AG10803 (cell line): ENCODE results near the gene TIGIT.
"Not testable (repeated sequence)": the region's sequence is repeated elsewhere in the genome, so short reads cannot be mapped to it uniquely, and the experiment has no call there.

Source experiments
- DNase-seq: peaks from one replicate; pipeline ENCODE4 v3.0.0; 2010; ENCODE audit warnings: low read depth
- H3K4me3 ChIP-seq: 2 replicates; pipeline ENCODE4 v1.5.1; 2011; ENCODE audit warnings: mild to moderate bottlenecking, low read length, control low read depth
- TF ChIP-seq, protein P1 (sequence below): conservative IDR thresholded peaks from 2 replicates; pipeline ENCODE4 v1.5.1; 2011; ENCODE audit warnings: mild to moderate bottlenecking, low read length, control low read depth, inconsistent platforms

TIGIT gene

DNA sequence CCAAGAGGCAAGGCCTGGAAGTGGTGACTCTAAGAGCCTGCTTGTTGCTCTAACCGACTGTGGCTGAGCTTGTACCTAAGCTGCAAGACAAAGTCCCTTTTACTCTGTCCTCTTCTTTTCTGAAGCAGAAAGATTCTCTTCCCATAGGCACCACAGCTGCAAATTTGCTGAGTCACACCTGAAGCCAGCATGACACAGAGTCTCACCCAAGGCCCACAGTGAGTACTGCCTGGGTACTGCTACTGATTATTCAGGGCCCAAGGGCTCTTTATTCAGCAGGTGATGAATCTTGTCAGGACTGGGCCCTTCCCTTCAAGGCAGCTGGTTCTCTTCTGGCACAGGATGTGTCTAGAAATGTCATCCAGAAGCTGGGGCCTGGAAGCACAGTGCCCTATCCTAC is 18.9 kb upstream of the TIGIT start:
- DNase-seq: peak; percentile 47
- no peak overlapping the region for H3K4me3 ChIP-seq
- TF ChIP-seq, protein P1, sequence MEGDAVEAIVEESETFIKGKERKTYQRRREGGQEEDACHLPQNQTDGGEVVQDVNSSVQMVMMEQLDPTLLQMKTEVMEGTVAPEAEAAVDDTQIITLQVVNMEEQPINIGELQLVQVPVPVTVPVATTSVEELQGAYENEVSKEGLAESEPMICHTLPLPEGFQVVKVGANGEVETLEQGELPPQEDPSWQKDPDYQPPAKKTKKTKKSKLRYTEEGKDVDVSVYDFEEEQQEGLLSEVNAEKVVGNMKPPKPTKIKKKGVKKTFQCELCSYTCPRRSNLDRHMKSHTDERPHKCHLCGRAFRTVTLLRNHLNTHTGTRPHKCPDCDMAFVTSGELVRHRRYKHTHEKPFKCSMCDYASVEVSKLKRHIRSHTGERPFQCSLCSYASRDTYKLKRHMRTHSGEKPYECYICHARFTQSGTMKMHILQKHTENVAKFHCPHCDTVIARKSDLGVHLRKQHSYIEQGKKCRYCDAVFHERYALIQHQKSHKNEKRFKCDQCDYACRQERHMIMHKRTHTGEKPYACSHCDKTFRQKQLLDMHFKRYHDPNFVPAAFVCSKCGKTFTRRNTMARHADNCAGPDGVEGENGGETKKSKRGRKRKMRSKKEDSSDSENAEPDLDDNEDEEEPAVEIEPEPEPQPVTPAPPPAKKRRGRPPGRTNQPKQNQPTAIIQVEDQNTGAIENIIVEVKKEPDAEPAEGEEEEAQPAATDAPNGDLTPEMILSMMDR: no peak

DNA sequence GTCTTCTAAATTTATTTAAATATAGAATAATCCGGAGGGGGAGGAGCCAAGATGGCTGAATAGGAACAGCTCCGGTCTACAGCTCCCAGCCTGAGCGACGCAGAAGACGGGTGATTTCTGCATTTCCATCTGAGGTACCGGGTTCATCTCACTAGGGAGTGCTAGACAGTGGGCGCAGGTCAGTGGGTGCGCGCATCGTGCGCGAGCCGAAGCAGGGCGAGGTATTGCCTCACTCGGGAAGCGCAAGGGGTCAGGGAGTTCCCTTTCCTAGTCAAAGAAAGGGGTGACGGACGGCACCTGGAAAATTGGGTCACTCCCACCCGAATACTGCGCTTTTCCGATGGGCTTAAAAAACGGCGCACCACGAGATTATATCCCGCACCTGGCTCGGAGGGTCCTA is 17.0 kb upstream of the TIGIT start:
- not testable (repeated sequence) for DNase-seq, H3K4me3 ChIP-seq

DNA sequence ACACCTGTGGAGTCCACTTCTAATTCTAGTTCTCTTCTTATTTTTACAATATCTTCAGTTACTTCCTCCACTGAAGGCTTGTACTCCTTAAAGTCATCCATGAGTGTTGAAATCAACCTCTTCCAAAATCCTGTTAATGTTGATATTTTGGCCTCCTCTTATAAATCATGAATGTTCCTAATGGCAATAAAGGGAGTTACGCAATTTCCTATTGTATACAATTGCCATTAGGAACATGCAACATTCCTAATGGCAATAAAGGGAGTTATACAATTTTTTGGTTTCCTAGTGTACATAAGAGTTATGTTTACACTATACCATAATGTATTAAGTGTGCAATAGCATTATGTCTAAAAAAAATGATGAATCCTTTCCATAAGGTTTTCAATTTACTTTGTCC is 9.2 kb upstream of the TIGIT start:
- H3K4me3 ChIP-seq: no peak overlapping the region
- no peak for DNase-seq
- TF ChIP-seq, protein P1: no peak

DNA sequence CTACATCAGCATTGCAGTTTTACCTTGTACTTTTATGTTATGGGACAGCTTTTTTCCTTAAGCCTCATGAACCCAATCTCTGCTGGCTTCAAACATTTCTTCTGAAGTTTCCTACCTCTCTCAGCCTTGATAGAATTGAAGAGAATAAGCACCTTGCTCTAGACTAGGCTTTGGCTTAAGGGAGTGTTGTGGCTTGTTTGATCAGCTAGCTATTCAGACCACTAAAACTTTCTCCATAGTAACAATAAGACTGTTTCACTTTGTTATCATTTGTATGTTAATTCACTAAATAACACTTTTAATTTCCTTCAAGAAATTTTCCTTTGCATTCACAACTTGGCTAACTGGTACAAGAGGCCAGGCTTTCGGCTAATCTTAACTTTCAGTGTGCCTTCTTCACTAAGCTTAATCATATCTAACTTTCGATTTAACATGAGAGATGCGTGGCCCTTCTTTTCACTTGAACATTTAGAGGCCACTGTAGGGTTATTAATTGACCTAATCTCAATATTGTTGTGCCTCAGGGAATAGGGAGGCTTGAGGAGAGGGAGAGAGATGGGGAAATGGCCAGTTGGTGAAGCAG is 8.1 kb upstream of the TIGIT start:
- TF ChIP-seq, protein P1: no peak

DNA sequence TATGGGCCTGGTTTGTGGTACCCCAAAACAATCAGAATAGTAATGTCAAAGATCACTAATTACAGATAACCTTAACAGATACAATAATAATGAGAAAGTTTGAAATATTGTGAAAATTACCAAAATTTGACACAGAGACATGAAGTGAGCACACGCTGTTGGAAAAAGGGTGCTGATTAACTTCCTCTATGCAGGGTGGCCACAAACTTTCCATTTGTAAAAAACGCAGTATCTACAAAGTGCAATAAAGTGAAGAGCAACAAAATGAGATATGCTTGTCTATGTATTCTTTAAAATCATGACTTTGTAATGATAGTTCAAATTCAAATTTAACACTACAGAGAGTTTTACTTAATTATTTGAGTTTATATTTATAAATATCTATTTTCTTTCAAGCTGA is 7.6 kb upstream of the TIGIT start:
- no peak for DNase-seq
- H3K4me3 ChIP-seq: no peak overlapping the region
- TF ChIP-seq, protein P1: no peak

More for the DNA sequence above, 8.1 kb upstream of the TIGIT start:
- DNase-seq: no peak
- H3K4me3 ChIP-seq: no peak overlapping the region

DNA sequence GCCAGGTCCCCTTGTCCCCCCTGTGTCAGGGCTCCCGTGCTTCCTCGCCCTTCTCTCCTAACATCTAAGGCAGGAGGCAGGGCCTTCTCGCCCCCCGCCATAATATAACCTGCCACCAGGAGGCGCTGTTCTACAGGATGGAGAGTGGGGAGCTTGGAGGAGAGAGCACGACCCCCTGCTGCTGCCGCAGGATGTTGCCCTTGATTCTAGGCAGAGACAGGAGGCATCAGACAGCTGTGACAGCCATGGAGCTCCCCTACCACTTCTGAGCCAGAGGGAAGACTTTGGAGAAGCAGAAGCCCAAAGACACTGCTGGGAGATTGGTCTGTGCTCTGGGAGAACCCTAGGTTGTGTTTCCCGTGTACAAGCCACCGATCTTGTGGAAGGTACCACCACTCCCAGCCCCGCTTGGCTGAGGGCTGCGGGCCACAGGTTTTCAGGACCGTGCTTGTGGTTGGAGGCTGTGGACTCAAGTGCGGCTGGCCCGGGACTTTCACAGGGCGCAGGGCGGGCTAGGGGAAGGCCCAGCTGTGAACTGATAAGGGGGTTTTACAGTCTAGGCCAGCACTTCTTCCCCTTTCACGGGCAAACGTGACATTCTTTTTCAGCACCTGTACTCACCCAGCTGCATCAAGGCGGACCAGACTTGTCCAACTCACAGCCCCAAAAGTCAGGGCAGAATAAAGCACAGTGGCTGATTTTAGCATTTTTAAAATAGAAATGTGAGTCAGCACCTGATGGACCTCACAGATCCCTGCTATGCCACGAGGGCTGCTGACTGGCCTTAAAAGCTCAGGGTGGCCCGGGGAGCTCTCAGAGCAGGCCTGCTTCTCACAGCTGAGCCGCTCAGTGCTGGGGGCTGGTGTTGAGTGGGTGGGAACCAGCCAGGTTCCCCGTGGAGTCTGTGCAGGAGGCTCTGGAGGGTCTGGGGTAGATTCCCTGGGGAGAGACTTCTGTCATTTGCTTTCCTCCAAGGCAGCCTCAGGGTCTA is 2.6 kb upstream of the TIGIT start:
- TF ChIP-seq, protein P1: peak; percentile 66
- DNase-seq: peak; percentile 42
- H3K4me3 ChIP-seq: no peak overlapping the region

DNA sequence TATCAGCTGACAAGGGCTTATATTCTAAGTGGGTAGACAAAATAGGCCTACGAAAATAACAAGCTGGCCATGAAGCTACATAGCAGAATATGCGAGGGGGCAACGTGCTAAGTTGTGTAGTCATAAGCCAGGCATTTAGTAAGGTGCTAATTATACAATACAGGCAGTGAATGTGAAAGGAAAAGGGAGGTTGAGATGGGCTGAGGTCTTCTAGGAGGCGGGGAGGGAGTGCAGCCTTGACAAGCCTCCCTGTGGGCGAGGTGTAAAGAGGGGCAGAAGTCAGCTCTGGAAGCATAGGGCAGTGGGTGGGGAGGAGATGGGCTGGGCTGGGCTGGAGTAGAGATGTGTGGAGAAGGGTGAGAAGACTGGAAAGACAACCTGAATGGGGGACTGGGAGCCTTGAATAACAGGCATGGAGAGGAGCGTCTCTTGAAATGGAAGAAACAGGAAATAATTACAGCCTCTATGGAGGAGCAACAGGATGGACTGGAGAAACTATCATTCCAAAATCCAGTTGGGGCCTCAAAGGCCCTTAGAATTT is 1.2 kb downstream of the TIGIT start:
- no peak for DNase-seq
- H3K4me3 ChIP-seq: no peak overlapping the region
- TF ChIP-seq, protein P1: no peak
